ENCODE measurements around the gene LSM6.

Gene LSM6

DNA sequence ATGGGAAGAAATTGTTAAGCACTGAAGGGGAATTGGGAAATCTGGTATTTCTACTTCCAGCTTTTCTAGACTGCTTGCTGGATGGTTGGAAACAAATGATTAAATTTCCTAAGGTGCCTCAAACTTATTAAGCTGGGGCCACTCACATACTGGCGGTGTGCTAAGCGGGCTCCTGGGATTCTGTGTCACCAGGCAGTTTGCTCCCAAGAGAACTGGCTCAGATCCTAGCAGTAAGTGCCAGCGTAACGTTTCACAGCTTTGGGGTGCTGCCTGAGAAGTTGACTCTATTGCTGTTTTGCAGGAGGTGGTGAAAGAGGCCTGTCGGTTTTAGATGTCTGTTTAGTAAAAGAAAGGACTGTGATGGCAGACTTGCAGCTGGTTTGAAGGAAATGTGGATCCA, 31.9 kb downstream of the LSM6 start:
- DNase-seq (ENCODE audit: low read depth, low spot score) = no peak
- TF ChIP-seq YY1 (IDR thresholded peaks at IDR 0.05; ENCODE audit: insufficient read depth, insufficient read length) (no peak), SUZ12 (IDR thresholded peaks at IDR 0.05; ENCODE audit: extremely low read depth, insufficient read depth, insufficient read length) (no peak), ZNF274 (IDR thresholded peaks at IDR 0.05; ENCODE audit: low read depth, low read length) (no peak)
- Histone ChIP-seq H3K4me1 (ENCODE audit: insufficient read depth, insufficient read length) (no peaks in the 10 kb centered on the region), H3K27me3 (ENCODE audit: insufficient read depth, insufficient read length) (no peaks in the 10 kb centered on the region), H3K36me3 (ENCODE audit: insufficient read depth, insufficient read length, low read length) (no peaks in the 10 kb centered on the region), H3K4me3 (ENCODE audit: insufficient read length, low read depth) (no peak overlapping the region), H3K9ac (ENCODE audit: insufficient read length, low read depth) (no peak overlapping the region), H3K9me3 (ENCODE audit: insufficient read depth, low read length) (no peaks in the 10 kb centered on the region)

GRCh38 chr4:146210890-146211289, 35.4 kb downstream of the LSM6 start:
- DNase-seq (ENCODE audit: low read depth, low spot score) = no peak
- Histone ChIP-seq H3K9ac (ENCODE audit: insufficient read length, low read depth) (no peak overlapping the region), H3K9me3 (ENCODE audit: insufficient read depth, low read length) (no peaks in the 10 kb centered on the region), H3K4me1 (ENCODE audit: insufficient read depth, insufficient read length) (no peaks in the 10 kb centered on the region), H3K27me3 (ENCODE audit: insufficient read depth, insufficient read length) (no peaks in the 10 kb centered on the region), H3K4me3 (ENCODE audit: insufficient read length, low read depth) (no peak overlapping the region), H3K36me3 (ENCODE audit: insufficient read depth, insufficient read length, low read length) (no peaks in the 10 kb centered on the region)
- TF ChIP-seq ZNF274 (IDR thresholded peaks at IDR 0.05; ENCODE audit: low read depth, low read length) (no peak), SUZ12 (IDR thresholded peaks at IDR 0.05; ENCODE audit: extremely low read depth, insufficient read depth, insufficient read length) (no peak), YY1 (IDR thresholded peaks at IDR 0.05; ENCODE audit: insufficient read depth, insufficient read length) (no peak)

DNA sequence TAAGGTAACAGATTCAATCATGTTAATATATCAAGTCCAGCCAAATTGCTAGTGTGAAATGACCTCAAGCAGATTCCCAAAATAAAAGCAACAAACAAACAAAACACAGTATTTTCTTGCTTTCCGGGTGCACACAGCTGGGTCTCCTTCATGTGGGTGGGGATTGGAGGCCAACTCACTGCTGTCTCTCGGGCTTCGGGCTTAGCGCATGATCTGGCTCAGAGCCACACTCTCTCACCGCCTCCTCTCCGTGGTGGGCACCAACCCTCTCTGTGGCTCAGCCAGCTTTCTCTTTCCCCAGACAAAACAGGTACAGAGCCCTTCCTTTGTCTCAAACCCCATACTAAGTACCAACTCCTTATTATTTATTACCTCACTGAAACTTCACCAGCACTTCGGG, 35.9 kb downstream of the LSM6 start:
- Histone ChIP-seq H3K27me3 (ENCODE audit: insufficient read depth, insufficient read length) (no peaks in the 10 kb centered on the region), H3K9ac (ENCODE audit: insufficient read length, low read depth) (no peak overlapping the region), H3K36me3 (ENCODE audit: insufficient read depth, insufficient read length, low read length) (no peaks in the 10 kb centered on the region), H3K4me3 (ENCODE audit: insufficient read length, low read depth) (no peak overlapping the region), H3K9me3 (ENCODE audit: insufficient read depth, low read length) (no peaks in the 10 kb centered on the region), H3K4me1 (ENCODE audit: insufficient read depth, insufficient read length) (no peaks in the 10 kb centered on the region)
- TF ChIP-seq SUZ12 (IDR thresholded peaks at IDR 0.05; ENCODE audit: extremely low read depth, insufficient read depth, insufficient read length) = no peak
- TF ChIP-seq ZNF274 (IDR thresholded peaks at IDR 0.05; ENCODE audit: low read depth, low read length) = no peak
- no peak for TF ChIP-seq YY1 (IDR thresholded peaks at IDR 0.05; ENCODE audit: insufficient read depth, insufficient read length)
- DNase-seq (ENCODE audit: low read depth, low spot score) = no peak

GRCh38 chr4:146212781-146213180, 37.3 kb downstream of the LSM6 start:
- H3K27me3 ChIP-seq (ENCODE audit: insufficient read depth, insufficient read length) = no peaks in the 10 kb centered on the region
- DNase-seq (ENCODE audit: low read depth, low spot score) = no peak
- no peaks in the 10 kb centered on the region for H3K9me3 ChIP-seq (ENCODE audit: insufficient read depth, low read length)
- H3K4me1 ChIP-seq (ENCODE audit: insufficient read depth, insufficient read length) = no peaks in the 10 kb centered on the region
- no peaks in the 10 kb centered on the region for H3K36me3 ChIP-seq (ENCODE audit: insufficient read depth, insufficient read length, low read length)
- no peak overlapping the region for H3K9ac ChIP-seq (ENCODE audit: insufficient read length, low read depth)
- no peak for TF ChIP-seq ZNF274 (IDR thresholded peaks at IDR 0.05; ENCODE audit: low read depth, low read length)
- TF ChIP-seq YY1 (IDR thresholded peaks at IDR 0.05; ENCODE audit: insufficient read depth, insufficient read length) = no peak
- no peak for TF ChIP-seq SUZ12 (IDR thresholded peaks at IDR 0.05; ENCODE audit: extremely low read depth, insufficient read depth, insufficient read length)
- H3K4me3 ChIP-seq (ENCODE audit: insufficient read length, low read depth) = no peak overlapping the region

- H3K4me1 ChIP-seq (ENCODE audit: insufficient read depth, insufficient read length) = no peaks in the 10 kb centered on the region
- H3K4me3 ChIP-seq (ENCODE audit: insufficient read length, low read depth) = no peak within 1 kb of the TSS
- H3K9ac ChIP-seq (ENCODE audit: insufficient read length, low read depth) = no peak within 1 kb of the TSS
- no peaks in the 10 kb centered on the region for H3K36me3 ChIP-seq (ENCODE audit: insufficient read depth, insufficient read length, low read length)
- H3K27me3 ChIP-seq (ENCODE audit: insufficient read depth, insufficient read length) = no peaks in the 10 kb centered on the region
- no peaks in the 10 kb centered on the region for H3K9me3 ChIP-seq (ENCODE audit: insufficient read depth, low read length)
- no peak for TF ChIP-seq ZNF274 (IDR thresholded peaks at IDR 0.05; ENCODE audit: low read depth, low read length)
- DNase-seq (ENCODE audit: low read depth, low spot score) = no peak
Measured at GRCh38 chr4:146214238-146214637, 38.7 kb downstream of the LSM6 start, which contains the start of gene REELD1. TSS of gene REELD1 (plus strand) at chr4:146214538. CDS start at chr4:146216953, 2,415 bp downstream.

DNA sequence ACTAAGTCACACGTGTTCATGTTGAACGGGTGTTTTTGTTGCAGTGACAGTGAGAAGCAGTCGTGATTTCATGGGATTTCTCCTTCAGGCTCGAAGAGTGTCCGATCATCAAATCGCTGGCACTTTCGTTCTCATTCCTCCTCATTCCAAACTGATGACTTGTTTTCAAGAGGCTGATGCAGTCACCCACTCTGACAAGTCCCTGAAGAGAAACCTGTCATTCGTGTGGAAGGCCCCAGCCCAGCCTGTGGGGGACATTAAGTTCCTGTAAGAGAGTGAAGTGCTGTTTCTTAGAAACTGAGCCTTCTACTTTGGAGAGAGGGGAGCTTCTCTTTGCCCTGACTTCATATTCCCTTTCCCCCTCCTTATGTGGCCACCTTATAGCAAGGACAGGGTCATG, 46.8 kb downstream of the LSM6 start:
- H3K9me3 ChIP-seq (ENCODE audit: insufficient read depth, low read length) = no peaks in the 10 kb centered on the region
- no peak for DNase-seq (ENCODE audit: low read depth, low spot score)
- no peak overlapping the region for H3K4me3 ChIP-seq (ENCODE audit: insufficient read length, low read depth)
- TF ChIP-seq ZNF274 (IDR thresholded peaks at IDR 0.05; ENCODE audit: low read depth, low read length) (no peak), YY1 (IDR thresholded peaks at IDR 0.05; ENCODE audit: insufficient read depth, insufficient read length) (no peak)
- H3K9ac ChIP-seq (ENCODE audit: insufficient read length, low read depth) = no peak overlapping the region
- no peaks in the 10 kb centered on the region for H3K36me3 ChIP-seq (ENCODE audit: insufficient read depth, insufficient read length, low read length)
- no peaks in the 10 kb centered on the region for H3K4me1 ChIP-seq (ENCODE audit: insufficient read depth, insufficient read length)
- H3K27me3 ChIP-seq (ENCODE audit: insufficient read depth, insufficient read length) = no peaks in the 10 kb centered on the region

DNA sequence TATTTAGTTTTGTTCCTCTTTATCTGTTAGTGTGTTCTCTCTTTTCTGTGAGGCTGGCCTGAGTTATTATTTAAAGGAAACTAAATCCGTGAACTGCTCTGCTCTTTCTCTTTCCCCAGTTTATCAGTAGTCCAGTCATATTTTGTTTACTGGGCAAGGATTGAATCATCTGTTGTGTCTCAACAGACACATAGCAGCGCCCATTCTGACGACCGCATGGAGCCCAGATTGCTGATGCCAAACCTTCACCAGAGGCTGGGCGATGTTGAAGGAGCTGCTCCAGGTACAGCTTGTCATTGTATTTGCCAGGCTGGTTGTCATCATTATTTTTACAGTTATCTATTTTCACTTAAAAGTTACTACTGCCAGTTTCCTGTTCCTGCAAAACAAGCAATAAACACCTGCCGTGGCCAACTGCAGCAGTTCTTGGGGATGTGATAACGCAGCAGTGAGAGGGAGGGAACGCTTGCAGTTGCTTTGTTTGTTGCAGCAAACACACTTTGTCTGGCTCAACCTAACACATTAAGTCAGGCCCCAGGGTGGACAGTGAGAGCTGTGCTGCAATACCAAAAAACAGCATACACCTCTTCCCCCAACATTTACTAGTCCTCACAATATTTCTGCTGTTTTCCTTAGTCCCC, 48.9 kb downstream of the LSM6 start:
- H3K9ac ChIP-seq (ENCODE audit: insufficient read length, low read depth) = no peak overlapping the region
- H3K9me3 ChIP-seq (ENCODE audit: insufficient read depth, low read length) = no peaks in the 10 kb centered on the region
- no peaks in the 10 kb centered on the region for H3K36me3 ChIP-seq (ENCODE audit: insufficient read depth, insufficient read length, low read length)
- no peak for TF ChIP-seq SUZ12 (IDR thresholded peaks at IDR 0.05; ENCODE audit: extremely low read depth, insufficient read depth, insufficient read length)
- no peak for TF ChIP-seq ZNF274 (IDR thresholded peaks at IDR 0.05; ENCODE audit: low read depth, low read length)
- no peak for TF ChIP-seq YY1 (IDR thresholded peaks at IDR 0.05; ENCODE audit: insufficient read depth, insufficient read length)
- no peaks in the 10 kb centered on the region for H3K27me3 ChIP-seq (ENCODE audit: insufficient read depth, insufficient read length)
- H3K4me3 ChIP-seq (ENCODE audit: insufficient read length, low read depth) = no peak overlapping the region
- no peaks in the 10 kb centered on the region for H3K4me1 ChIP-seq (ENCODE audit: insufficient read depth, insufficient read length)
- no peak for DNase-seq (ENCODE audit: low read depth, low spot score)

Measured in NT2/D1 (cell line).